HCT116 (cell line): Measurements from ENCODE around the gene PCNT. TPM values are rescaled to one million over a fixed set of nuclear protein-coding genes. Genes with fewer than 3 reads are reported as not detected.

Experiments
- ATAC-seq: fragments of 200-7000 bp; cut with Tn5 transposase; 2 replicates; pipeline ENCODE4 v1.9.1; 2020; ENCODE audit warnings: mild to moderate bottlenecking, moderate library complexity
- BruUV-seq: library from RNA; stranded (reverse); fragments of 400-500 nt; replicated peaks from 2 replicates; lab custom pipeline; 2021; lab: Mats Ljungman, UMichigan
- CTCF ChIA-PET: fragments of 300-600 bp; sonication (Branson Sonifier 250); formaldehyde crosslinking; loops from one replicate; lab custom pipeline; 2021; ENCODE audit warnings: antibody characterized with exemption; lab: Charles Lee
- POLR2A ChIA-PET: fragments of 300-600, 350-600 bp; sonication (Branson Sonifier 250); formaldehyde crosslinking; loops from one replicate; lab custom pipeline; 2021; ENCODE audit warnings: antibody characterized with exemption; lab: Charles Lee
- RAD21 ChIA-PET, 2 experiments: fragments of 300-600 bp; sonication (Branson Sonifier 250); formaldehyde crosslinking; loops; one replicate each; lab custom pipeline; 2023; ENCODE audit warnings: low total read pairs in 2 of 2; ENCODE audit not compliant: uncharacterized antibody in 2 of 2, unreplicated experiment in 2 of 2, low non-redundant PET in 1 of 2; lab: Charles Lee
- DNase-seq: peaks from one replicate; pipeline ENCODE4 v3.0.0-alpha.2; 2010; ENCODE audit warnings: low read depth, low spot score
- H2AFZ ChIP-seq: fragments of 200-600 bp; shearing (Covaris generic), sonication (generic); 2 replicates; pipeline ENCODE4 v1.6.1; 2017; ENCODE audit warnings: low read depth, mixed run types, mixed read lengths, antibody characterized with exemption, low read length; ENCODE audit not compliant: poor library complexity, severe bottlenecking
- H3K27ac ChIP-seq: 2 replicates; pipeline ENCODE4 v1.5.1; 2012; ENCODE audit warnings: low read depth, low read length
- H3K27me3 ChIP-seq: fragments of 200-600 bp; sonication (generic); 2 replicates; pipeline ENCODE4 v1.6.1; 2016; ENCODE audit warnings: mixed run types, low read length, mixed read lengths; ENCODE audit not compliant: insufficient read depth
- H3K36me3 ChIP-seq, 2 experiments: fragments of 200-500 bp in 1 of 2; fragments of 200-600 bp in 1 of 2; sonication (Bioruptor generic) in 1 of 2; sonication (generic) in 1 of 2; 2 replicates each; pipeline versions ENCODE4 v1.5.1 to v1.6.1; 2014 to 2016; ENCODE audit warnings: low read length in 2 of 2, inconsistent platforms in 1 of 2, mixed read lengths in 1 of 2, mixed run types in 1 of 2; ENCODE audit not compliant: insufficient read depth in 2 of 2, control insufficient read depth in 1 of 2
- H3K4me1 ChIP-seq, 2 experiments: fragments of 200-600 bp in 1 of 2; sonication (generic) in 1 of 2; 2 replicates each; pipeline versions ENCODE4 v1.5.1 to v1.6.1; 2012 to 2017; ENCODE audit warnings: low read length in 2 of 2, inconsistent platforms in 1 of 2, mild to moderate bottlenecking in 1 of 2, mixed read lengths in 1 of 2, mixed run types in 1 of 2, moderate library complexity in 1 of 2; ENCODE audit not compliant: insufficient read depth in 2 of 2, control insufficient read depth in 1 of 2
- H3K4me2 ChIP-seq: fragments of 200-600 bp; sonication (generic); 2 replicates; pipeline ENCODE4 v1.6.1; 2017; ENCODE audit warnings: mixed run types, low read length, mixed read lengths
- H3K4me3 ChIP-seq, 2 experiments: fragments of 200-600 bp in 1 of 2; sonication (generic) in 1 of 2; replicated peaks in 1 of 2; 2 replicates each; pipeline ENCODE4 v1.5.1; 2011 to 2016; ENCODE audit warnings: low read length in 2 of 2, control low read depth in 1 of 2, low read depth in 1 of 2, mild to moderate bottlenecking in 1 of 2, mixed read lengths in 1 of 2, mixed run types in 1 of 2
- H3K79me2 ChIP-seq: fragments of 200-600 bp; sonication (generic); 2 replicates; pipeline ENCODE4 v1.6.1; 2017; ENCODE audit warnings: mild to moderate bottlenecking, mixed run types, low read length, moderate library complexity, mixed read lengths; ENCODE audit not compliant: insufficient read depth
- H3K9ac ChIP-seq: fragments of 200-600 bp; sonication (generic); 2 replicates; pipeline ENCODE4 v1.6.1; 2016; ENCODE audit warnings: low read length, mixed read lengths
- H3K9me2 ChIP-seq: fragments of 200-600 bp; sonication (generic), shearing (Covaris generic); 2 replicates; pipeline ENCODE4 v1.6.1; 2017; ENCODE audit warnings: mixed run types, mild to moderate bottlenecking, moderate library complexity; ENCODE audit not compliant: insufficient read depth
- H3K9me3 ChIP-seq, 2 experiments: fragments of 200-500 bp in 1 of 2; fragments of 200-600 bp in 1 of 2; sonication (Bioruptor generic) in 1 of 2; sonication (generic) in 1 of 2; 2 replicates each; pipeline ENCODE4 v1.6.1; 2014 to 2017; ENCODE audit warnings: low read length in 2 of 2, mixed read lengths in 2 of 2, inconsistent platforms in 1 of 2, low read depth in 1 of 2, mild to moderate bottlenecking in 1 of 2, mixed run types in 1 of 2, moderate library complexity in 1 of 2; ENCODE audit not compliant: control insufficient read depth in 1 of 2, insufficient read depth in 1 of 2
- H4K20me1 ChIP-seq: fragments of 200-600 bp; sonication (generic), shearing (Covaris generic); 2 replicates; pipeline ENCODE4 v1.6.1; 2017; ENCODE audit warnings: mixed run types, mild to moderate bottlenecking, moderate library complexity; ENCODE audit not compliant: insufficient read depth
- ATF3 ChIP-seq: IDR thresholded peaks from 2 replicates; pipeline ENCODE4 v1.6.1; 2012
- CBX3 ChIP-seq: IDR thresholded peaks from 2 replicates; pipeline ENCODE4 v1.6.1; 2012; ENCODE audit warnings: low read depth
- CEBPB ChIP-seq: IDR thresholded peaks from 2 replicates; pipeline ENCODE4 v1.6.1; 2012; ENCODE audit warnings: low read depth
- EGR1 ChIP-seq: IDR thresholded peaks from 2 replicates; pipeline ENCODE4 v1.6.1; 2012; ENCODE audit warnings: low read depth
- ELF1 ChIP-seq: IDR thresholded peaks from 2 replicates; pipeline ENCODE4 v1.6.1; 2012; ENCODE audit warnings: low read depth, borderline replicate concordance
- EZH2 ChIP-seq: fragments of 200-600 bp; sonication (generic); IDR thresholded peaks from 2 replicates; pipeline ENCODE4 v1.6.1; 2017; ENCODE audit warnings: antibody characterized with exemption, mixed run types
- JUND ChIP-seq: IDR thresholded peaks from 2 replicates; pipeline ENCODE4 v1.6.1; 2012
- POLR2A ChIP-seq: IDR thresholded peaks from 2 replicates; pipeline ENCODE4 v1.7.0; 2011; ENCODE audit warnings: borderline replicate concordance; ENCODE audit not compliant: insufficient read depth, insufficient read length; ENCODE audit errors: extremely low read depth
- RAD21 ChIP-seq: IDR thresholded peaks from 2 replicates; pipeline ENCODE4 v1.6.1; 2012; ENCODE audit warnings: low read depth, mild to moderate bottlenecking
- SIN3A ChIP-seq: IDR thresholded peaks from 2 replicates; pipeline ENCODE4 v1.6.1; 2012; ENCODE audit warnings: low read depth
- SRF ChIP-seq: IDR thresholded peaks from 2 replicates; pipeline ENCODE4 v1.6.1; 2012; ENCODE audit warnings: low read depth
- TCF7L2 ChIP-seq: IDR thresholded peaks from 2 replicates; pipeline ENCODE4 v1.7.0; 2011; ENCODE audit warnings: borderline replicate concordance, inconsistent platforms; ENCODE audit not compliant: insufficient read depth, insufficient read length; ENCODE audit errors: extremely low read depth
- YY1 ChIP-seq: IDR thresholded peaks from 2 replicates; pipeline ENCODE4 v1.6.1; 2011; ENCODE audit warnings: low read length, low read depth, moderate library complexity, mild to moderate bottlenecking; ENCODE audit not compliant: insufficient replicate concordance; ENCODE audit errors: extremely low read depth
- intact Hi-C: fragments of 100-400 bp; cut with micrococcal nuclease; formaldehyde crosslinking; loops from 2 replicates; pipeline ENCODE4 v1.10.0; 2022
- total RNA-seq: library from RNA; stranded (reverse); gene quantifications from one replicate; pipeline ENCODE4 v1.2.1, GENCODE V29; 2021; ENCODE audit not compliant: unreplicated experiment
- TF ChIP-seq, protein P1 (sequence below): IDR thresholded peaks from 2 replicates; pipeline ENCODE4 v1.6.1; 2012; ENCODE audit warnings: low read depth
- TF ChIP-seq, protein P2 (sequence below): IDR thresholded peaks from 2 replicates; pipeline ENCODE4 v1.6.1; 2012
- TF ChIP-seq, protein P3 (sequence below): IDR thresholded peaks from 2 replicates; pipeline ENCODE4 v1.6.1; 2011; ENCODE audit warnings: mild to moderate bottlenecking, low read length, moderate library complexity; ENCODE audit not compliant: insufficient replicate concordance; ENCODE audit errors: extremely low read depth

Gene PCNT
- total RNA-seq, 1 experiment from 2014 or later: 43.6 TPM

- Histone ChIP-seq H3K4me3 (no peak overlapping the region), H3K4me2 (no peak overlapping the region), H3K4me1 (no peaks in the 10 kb centered on the region), H3K9ac (no peak overlapping the region), H2AFZ (no peak overlapping the region), H4K20me1 (no peaks in the 10 kb centered on the region), H3K9me2 (no peaks in the 10 kb centered on the region), H3K9me3 (no peaks in the 10 kb centered on the region), H3K36me3 (peaks cover 5 to 24% of the 10 kb centered on the region in 2 experiments), H3K27ac (no peak overlapping the region), H3K79me2 (no peaks in the 10 kb centered on the region), H3K27me3 (no peaks in the 10 kb centered on the region)
- no TSS peak for BruUV-seq
- TF ChIP-seq SRF (no peak), ELF1 (no peak)
- DNase-seq (no peak), ATAC-seq (no peak)
- intact Hi-C loops: no loop called here
- CTCF ChIA-PET: no interaction called here
- POLR2A ChIA-PET: no interaction called here
- RAD21 ChIA-PET: no interaction called here
Measured at GRCh38 chr21:46357335-46357604, 33.3 kb downstream of the PCNT start.

DNA sequence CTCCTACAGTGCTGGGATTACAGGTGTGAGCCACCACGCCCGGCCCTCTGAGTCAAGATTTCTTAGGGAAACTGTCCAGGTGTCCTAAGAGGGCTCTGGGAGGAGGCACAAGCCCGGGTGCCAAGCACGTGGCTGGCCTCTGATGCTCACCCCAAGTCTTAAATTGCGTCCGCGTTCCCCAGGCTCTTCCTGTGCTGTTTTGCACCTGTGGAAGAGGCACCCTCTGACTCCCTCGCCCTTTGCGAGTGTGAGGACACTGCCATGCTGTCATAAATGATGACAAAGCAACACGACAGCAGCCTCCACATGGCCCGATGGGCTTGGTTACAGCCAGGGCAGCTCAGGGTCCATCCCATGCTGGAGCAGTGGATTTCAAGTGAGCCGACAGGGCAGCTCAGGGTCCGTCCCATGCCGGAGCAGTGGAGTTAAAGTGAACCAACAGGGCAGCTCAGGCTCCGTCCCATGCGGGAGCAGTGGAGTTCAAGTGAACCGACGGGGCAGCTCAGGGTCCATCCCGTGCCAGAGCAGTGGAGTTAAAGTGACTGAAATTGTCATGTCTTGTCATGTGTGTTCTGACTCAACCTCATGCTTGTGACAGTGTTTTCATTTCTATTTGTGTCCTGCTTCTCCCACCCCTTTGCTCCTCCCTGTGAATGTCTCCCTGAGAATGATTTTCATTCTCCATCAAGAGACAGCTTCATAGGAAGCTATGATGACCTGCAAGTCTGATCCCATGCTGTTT lies 33.9 kb downstream of the PCNT start:
- H3K4me3 ChIP-seq: no peak overlapping the region
- ChIA-PET CTCF (no interaction called here), RAD21 (no interaction called here), POLR2A (no interaction called here)
- no peak overlapping the region for H2AFZ ChIP-seq
- peaks cover 6 to 24% of the 10 kb centered on the region in 2 experiments for H3K36me3 ChIP-seq
- no peak overlapping the region for H3K4me2 ChIP-seq
- no peaks in the 10 kb centered on the region for H3K79me2 ChIP-seq
- H3K9me3 ChIP-seq: no peaks in the 10 kb centered on the region
- no peaks in the 10 kb centered on the region for H3K27me3 ChIP-seq
- H4K20me1 ChIP-seq: no peaks in the 10 kb centered on the region
- H3K9ac ChIP-seq: no peak overlapping the region
- ATAC-seq: no peak
- intact Hi-C loops: no loop called here
- no peak overlapping the region for H3K27ac ChIP-seq
- DNase-seq: no peak
- no TSS peak for BruUV-seq
- no peaks in the 10 kb centered on the region for H3K9me2 ChIP-seq
- H3K4me1 ChIP-seq: no peaks in the 10 kb centered on the region
- TF ChIP-seq POLR2A: no peak
- TF ChIP-seq SIN3A: no peak
- TF ChIP-seq EGR1: no peak
- no peak for TF ChIP-seq RAD21
- TF ChIP-seq, protein P1, sequence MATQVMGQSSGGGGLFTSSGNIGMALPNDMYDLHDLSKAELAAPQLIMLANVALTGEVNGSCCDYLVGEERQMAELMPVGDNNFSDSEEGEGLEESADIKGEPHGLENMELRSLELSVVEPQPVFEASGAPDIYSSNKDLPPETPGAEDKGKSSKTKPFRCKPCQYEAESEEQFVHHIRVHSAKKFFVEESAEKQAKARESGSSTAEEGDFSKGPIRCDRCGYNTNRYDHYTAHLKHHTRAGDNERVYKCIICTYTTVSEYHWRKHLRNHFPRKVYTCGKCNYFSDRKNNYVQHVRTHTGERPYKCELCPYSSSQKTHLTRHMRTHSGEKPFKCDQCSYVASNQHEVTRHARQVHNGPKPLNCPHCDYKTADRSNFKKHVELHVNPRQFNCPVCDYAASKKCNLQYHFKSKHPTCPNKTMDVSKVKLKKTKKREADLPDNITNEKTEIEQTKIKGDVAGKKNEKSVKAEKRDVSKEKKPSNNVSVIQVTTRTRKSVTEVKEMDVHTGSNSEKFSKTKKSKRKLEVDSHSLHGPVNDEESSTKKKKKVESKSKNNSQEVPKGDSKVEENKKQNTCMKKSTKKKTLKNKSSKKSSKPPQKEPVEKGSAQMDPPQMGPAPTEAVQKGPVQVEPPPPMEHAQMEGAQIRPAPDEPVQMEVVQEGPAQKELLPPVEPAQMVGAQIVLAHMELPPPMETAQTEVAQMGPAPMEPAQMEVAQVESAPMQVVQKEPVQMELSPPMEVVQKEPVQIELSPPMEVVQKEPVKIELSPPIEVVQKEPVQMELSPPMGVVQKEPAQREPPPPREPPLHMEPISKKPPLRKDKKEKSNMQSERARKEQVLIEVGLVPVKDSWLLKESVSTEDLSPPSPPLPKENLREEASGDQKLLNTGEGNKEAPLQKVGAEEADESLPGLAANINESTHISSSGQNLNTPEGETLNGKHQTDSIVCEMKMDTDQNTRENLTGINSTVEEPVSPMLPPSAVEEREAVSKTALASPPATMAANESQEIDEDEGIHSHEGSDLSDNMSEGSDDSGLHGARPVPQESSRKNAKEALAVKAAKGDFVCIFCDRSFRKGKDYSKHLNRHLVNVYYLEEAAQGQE: no peak
- TF ChIP-seq YY1: no peak
- TF ChIP-seq, protein P2, sequence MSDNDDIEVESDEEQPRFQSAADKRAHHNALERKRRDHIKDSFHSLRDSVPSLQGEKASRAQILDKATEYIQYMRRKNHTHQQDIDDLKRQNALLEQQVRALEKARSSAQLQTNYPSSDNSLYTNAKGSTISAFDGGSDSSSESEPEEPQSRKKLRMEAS: no peak
- no peak for TF ChIP-seq CBX3
- no peak for TF ChIP-seq JUND
- no peak for TF ChIP-seq TCF7L2
- no peak for TF ChIP-seq ATF3
- TF ChIP-seq ELF1: no peak
- no peak for TF ChIP-seq CEBPB
- TF ChIP-seq EZH2: no peak
- TF ChIP-seq, protein P3, sequence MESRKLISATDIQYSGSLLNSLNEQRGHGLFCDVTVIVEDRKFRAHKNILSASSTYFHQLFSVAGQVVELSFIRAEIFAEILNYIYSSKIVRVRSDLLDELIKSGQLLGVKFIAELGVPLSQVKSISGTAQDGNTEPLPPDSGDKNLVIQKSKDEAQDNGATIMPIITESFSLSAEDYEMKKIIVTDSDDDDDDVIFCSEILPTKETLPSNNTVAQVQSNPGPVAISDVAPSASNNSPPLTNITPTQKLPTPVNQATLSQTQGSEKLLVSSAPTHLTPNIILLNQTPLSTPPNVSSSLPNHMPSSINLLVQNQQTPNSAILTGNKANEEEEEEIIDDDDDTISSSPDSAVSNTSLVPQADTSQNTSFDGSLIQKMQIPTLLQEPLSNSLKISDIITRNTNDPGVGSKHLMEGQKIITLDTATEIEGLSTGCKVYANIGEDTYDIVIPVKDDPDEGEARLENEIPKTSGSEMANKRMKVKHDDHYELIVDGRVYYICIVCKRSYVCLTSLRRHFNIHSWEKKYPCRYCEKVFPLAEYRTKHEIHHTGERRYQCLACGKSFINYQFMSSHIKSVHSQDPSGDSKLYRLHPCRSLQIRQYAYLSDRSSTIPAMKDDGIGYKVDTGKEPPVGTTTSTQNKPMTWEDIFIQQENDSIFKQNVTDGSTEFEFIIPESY: no peak
